HG02970 (cell line): ENCODE results near the gene PTPN1.
"Not testable (repeated sequence)": the region's sequence is repeated elsewhere in the genome, so short reads cannot be mapped to it uniquely, and the experiment has no call there.

Experiments
- ATAC-seq: cut with Tn5 transposase; IDR thresholded peaks from one replicate; pipeline ENCODE4 v1.9.1; 2021; ENCODE audit warnings: mild to moderate bottlenecking, moderate library complexity, moderate number of reproducible peaks; ENCODE audit not compliant: unreplicated experiment, low FRiP score

PTPN1 gene

GRCh38 chr20:50601511-50602431 is 91.6 kb downstream of the PTPN1 start:
- no peak for ATAC-seq

GRCh38 chr20:50602432-50603088 is 92.4 kb downstream of the PTPN1 start:
- no peak for ATAC-seq

- no peak for ATAC-seq
These were observed 94.3 kb downstream of the PTPN1 start for GRCh38 chr20:50604451-50604850.

- ATAC-seq: no peak
These were observed 95.0 kb downstream of the PTPN1 start for GRCh38 chr20:50605136-50605535.

GRCh38 chr20:50607436-50607835 is 97.3 kb downstream of the PTPN1 start:
- no peak for ATAC-seq

GRCh38 chr20:50607850-50608749 is 97.9 kb downstream of the PTPN1 start:
- ATAC-seq: no peak

- ATAC-seq: no peak
These were observed 98.5 kb downstream of the PTPN1 start for GRCh38 chr20:50608750-50609104.

- no peak for ATAC-seq
These were observed 99.3 kb downstream of the PTPN1 start for GRCh38 chr20:50609438-50609989.

GRCh38 chr20:50610212-50610718 is 100.1 kb downstream of the PTPN1 start:
- ATAC-seq: no peak

- ATAC-seq: no peak
These were observed 101.1 kb downstream of the PTPN1 start for GRCh38 chr20:50611128-50611810.

GRCh38 chr20:50613438-50614169 is 103.4 kb downstream of the PTPN1 start:
- ATAC-seq: no peak

GRCh38 chr20:50615407-50615806 is 105.2 kb downstream of the PTPN1 start:
- no peak for ATAC-seq

GRCh38 chr20:50617022-50617421 is 106.8 kb downstream of the PTPN1 start:
- no peak for ATAC-seq

GRCh38 chr20:50618537-50618936 is 108.4 kb downstream of the PTPN1 start:
- no peak for ATAC-seq

- not testable (repeated sequence) for ATAC-seq
These were observed 110.3 kb downstream of the PTPN1 start for GRCh38 chr20:50620459-50620858.

GRCh38 chr20:50621068-50621665 is 111.0 kb downstream of the PTPN1 start:
- ATAC-seq: no peak

GRCh38 chr20:50624351-50625016 is 114.3 kb downstream of the PTPN1 start:
- no peak for ATAC-seq

- no peak for ATAC-seq
These were observed 115.9 kb downstream of the PTPN1 start for GRCh38 chr20:50625986-50626677.
